Fibroblast of upper back skin (primary cell): ENCODE results near the gene NLRP13.

Source experiments
- DNase-seq: peaks from one replicate; pipeline ENCODE4 v3.0.0-alpha.2; 2013

Gene NLRP13

GRCh38 chr19:55898911-55899310, 33.2 kb downstream of the NLRP13 start:
- DNase-seq = no peak

DNA sequence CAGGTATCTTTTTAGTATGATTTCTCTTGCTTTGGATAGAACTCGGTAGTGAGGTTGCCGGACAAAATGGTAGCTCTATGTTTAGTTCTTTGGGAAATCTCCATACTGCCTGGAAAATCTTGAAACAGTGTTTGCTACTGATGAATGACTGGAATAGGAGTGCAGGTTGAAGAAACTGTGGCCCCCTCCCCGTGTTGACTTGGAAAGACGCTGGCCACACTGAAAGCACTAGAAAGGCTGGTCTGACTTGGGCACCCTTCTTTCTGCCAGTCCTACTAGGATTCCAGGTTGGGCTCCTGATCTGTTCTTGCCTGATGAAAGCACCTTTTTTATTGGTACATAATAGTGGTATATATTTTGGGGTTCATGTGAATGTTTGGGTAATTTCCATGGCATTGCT, 49.5 kb downstream of the NLRP13 start:
- DNase-seq = no peak

- no peak for DNase-seq
These were observed 54.9 kb downstream of the NLRP13 start for GRCh38 chr19:55877211-55877610.

DNA sequence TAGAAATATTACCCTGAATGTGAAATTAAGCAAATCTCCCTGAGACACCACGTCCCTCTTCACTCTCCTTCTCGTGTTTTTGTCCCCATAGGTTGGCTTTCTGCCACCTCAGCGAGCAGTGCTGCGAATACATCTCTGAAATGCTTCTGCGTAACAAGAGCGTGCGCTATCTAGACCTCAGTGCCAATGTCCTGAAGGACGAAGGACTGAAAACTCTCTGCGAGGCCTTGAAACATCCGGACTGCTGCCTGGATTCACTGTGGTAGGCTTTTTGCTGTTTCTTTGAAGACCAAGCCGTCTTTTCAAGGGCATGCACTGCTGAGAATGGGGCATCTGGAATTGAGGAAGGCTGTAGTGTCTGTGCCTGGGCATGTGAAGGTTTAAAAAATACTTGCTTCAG, 61.4 kb downstream of the NLRP13 start:
- no peak for DNase-seq

DNA sequence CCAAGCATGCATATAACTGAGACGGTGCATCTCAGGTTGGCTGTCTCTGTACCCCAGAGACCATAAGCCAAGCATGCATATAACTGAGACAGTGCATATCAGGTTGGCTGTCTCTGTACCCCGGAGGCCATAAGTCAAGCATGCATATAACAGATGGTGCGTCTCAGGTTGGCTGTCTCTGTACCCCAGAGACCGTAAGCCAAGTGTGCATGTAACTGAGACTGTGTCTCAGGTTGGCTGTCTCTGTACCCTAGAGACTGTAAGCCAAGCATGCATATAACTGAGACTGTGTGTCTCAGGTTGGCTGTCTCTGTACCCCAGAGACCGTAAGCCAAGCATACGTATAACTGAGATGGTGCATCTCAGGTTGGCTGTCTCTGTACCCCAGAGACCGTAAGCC, 65.0 kb downstream of the NLRP13 start:
- no peak for DNase-seq

DNA sequence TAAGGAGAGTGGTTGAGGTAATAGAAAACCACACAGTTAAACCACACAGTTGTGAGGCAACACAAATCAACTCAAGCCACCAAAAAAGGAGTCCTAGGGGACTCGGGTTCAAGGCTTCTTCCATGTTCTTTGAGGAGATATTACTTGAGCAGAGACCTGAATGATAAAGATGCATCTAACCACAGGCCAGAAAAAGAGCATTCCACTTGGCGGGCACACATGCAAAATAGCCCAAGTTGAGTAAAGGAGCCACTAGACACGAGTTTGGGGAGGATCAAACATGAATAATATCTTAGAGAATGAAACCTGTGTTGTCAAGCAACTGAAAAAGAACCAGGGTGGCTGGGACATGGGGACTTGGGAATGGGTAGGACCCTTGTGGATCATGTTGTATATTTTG, 65.6 kb downstream of the NLRP13 start:
- DNase-seq = no peak

GRCh38 chr19:55858969-55859368, 73.2 kb downstream of the NLRP13 start:
- no peak for DNase-seq

GRCh38 chr19:55858401-55858800, 73.7 kb downstream of the NLRP13 start:
- no peak for DNase-seq

DNA sequence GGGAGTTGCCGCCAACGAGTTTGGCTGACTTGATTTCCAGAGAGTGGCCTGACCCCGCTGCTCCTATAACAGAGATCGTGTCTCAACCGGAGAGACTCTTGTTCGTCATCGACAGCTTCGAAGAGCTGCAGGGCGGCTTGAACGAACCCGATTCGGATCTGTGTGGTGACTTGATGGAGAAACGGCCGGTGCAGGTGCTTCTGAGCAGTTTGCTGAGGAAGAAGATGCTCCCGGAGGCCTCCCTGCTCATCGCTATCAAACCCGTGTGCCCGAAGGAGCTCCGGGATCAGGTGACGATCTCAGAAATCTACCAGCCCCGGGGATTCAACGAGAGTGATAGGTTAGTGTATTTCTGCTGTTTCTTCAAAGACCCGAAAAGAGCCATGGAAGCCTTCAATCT, 74.2 kb downstream of the NLRP13 start:
- no peak for DNase-seq

DNA sequence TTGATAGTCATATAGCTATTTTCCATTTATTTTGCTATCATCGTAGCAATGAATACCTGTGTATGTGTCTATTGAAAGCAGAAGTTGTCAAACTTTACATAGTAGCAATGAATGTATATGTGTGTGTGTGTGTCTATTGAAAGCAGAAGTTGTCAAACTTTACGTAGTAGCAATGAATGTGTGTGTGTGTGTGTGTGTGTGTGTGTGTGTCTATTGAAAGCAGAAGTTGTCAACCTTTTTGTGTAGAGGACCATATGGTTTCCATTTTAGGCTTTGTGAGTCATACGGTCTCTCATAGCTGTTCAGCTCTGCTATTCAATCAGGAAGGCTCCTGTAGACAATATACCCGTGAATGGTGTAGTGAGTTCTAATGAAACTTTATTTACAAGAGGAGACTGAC, 75.0 kb downstream of the NLRP13 start:
- DNase-seq = no peak

DNA sequence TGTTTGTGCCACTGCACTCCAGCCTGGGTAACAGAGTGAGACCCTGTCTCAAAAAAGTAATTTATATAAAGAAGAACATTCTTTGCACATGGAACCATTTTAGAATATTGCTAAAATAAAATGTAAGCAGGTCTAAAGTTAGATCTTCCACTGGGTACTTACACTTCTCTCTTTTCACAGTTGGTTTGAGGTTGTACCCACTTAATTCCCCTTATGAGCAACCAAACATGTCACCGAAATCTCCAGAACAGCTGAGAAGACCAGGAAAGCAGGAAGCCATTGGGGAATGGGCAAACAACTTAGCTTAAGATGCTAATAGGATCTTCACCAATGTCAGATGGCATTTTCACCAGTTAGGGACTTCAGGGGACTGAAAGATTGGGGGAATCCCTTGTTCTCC, 77.0 kb downstream of the NLRP13 start:
- no peak for DNase-seq
